Activated naive CD4-positive, alpha-beta T cell treated with anti-CD3 and anti-CD28 coated beads, Interleukin-2, amount 50 U/mL, for 72 hours (primary cell): Measurements from ENCODE around the gene USP47. TPM values are rescaled to one million over a fixed set of nuclear protein-coding genes. Genes with fewer than 3 reads are reported as not detected.

Experiments
- ATAC-seq, 2 donors: fragments of 150-1000 bp; cut with Tn5 transposase; 2 replicates each; pipeline ENCODE4 v1.10.0; 2021; ENCODE audit warnings: mild to moderate bottlenecking in 2 of 2, moderate library complexity in 2 of 2
- DNase-seq, 2 donors: peaks; one replicate each; pipeline ENCODE4 v3.0.0; 2021 to 2022; ENCODE audit warnings: low spot score in 2 of 2
- H3K27ac Mint-ChIP-seq, 2 donors: one replicate each; pipeline ENCODE4 v1.8.0; 2022; ENCODE audit warnings: mild to moderate bottlenecking in 2 of 2, mixed read lengths in 2 of 2
- H3K36me3 Mint-ChIP-seq, 2 donors: one replicate each; pipeline ENCODE4 v1.8.0; 2022; ENCODE audit warnings: mixed read lengths in 2 of 2
- H3K9me3 Mint-ChIP-seq, 2 donors: one replicate each; pipeline ENCODE4 v1.8.0; 2022; ENCODE audit warnings: mixed read lengths in 2 of 2
- total RNA-seq, 2 donors: library from RNA; stranded (reverse); gene quantifications; one replicate each; pipeline ENCODE4 v1.2.3, GENCODE V29; 2022

Gene USP47
- total RNA-seq, 2 donors from 2014 or later = 39.7 to 51.4 TPM

DNA sequence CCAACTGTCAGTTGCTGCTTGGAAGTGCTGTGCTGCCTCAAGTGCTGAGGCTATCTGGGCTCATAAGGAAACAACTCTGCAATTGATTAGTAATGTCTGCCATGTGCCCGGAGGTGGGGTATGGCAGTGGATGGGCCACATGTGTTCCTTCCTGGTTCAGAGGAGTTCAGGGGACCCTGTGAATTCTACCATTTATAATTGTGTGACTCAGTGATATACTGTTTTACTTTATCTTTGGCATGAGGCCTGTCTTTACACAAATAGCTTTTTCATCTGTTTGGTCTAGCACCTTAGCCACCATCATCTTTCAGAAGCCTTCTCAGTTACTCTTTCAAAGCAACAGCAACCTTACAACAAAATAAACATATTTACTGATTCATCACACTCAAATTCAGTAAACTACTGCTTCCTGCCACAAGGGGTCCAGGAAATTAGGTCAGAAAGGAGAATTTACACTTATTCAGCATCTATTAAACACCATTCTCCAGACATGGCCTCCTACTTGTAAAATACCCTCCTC, 145.8 kb downstream of the USP47 start:
- no peaks in the 10 kb centered on the region for H3K36me3 Mint-ChIP-seq
- DNase-seq = no peak
- H3K27ac Mint-ChIP-seq = no peak overlapping the region
- no peak for ATAC-seq
- H3K9me3 Mint-ChIP-seq = no peaks in the 10 kb centered on the region

DNA sequence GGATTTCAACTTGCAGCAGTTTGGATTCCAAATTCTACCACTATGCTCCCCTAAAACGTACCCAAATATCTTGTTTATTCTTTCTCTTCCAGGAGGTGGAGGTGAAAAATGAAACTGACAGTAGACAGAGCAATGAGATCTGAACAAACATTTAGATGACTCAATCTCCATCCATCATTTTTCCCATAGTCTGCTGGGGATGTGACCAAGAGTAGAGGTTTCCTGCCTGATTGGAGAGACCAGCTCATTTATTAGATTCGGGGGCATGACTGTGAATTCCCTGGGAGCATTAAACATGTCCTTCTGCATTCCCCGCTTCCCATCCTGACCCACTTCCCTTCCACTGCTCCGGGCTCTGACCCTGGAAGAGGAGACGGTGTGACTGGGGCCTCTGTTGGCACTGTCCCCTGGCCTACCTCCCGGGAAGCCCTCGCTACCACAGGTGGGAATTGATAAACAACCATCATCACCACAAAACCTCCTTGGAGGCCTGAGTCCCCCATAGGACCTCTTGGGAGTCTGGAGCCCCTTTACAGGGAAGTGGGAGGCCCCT, 146.4 kb downstream of the USP47 start:
- no peak for ATAC-seq
- no peaks in the 10 kb centered on the region for H3K36me3 Mint-ChIP-seq
- no peak overlapping the region for H3K27ac Mint-ChIP-seq
- DNase-seq = no peak
- H3K9me3 Mint-ChIP-seq = no peaks in the 10 kb centered on the region

DNA sequence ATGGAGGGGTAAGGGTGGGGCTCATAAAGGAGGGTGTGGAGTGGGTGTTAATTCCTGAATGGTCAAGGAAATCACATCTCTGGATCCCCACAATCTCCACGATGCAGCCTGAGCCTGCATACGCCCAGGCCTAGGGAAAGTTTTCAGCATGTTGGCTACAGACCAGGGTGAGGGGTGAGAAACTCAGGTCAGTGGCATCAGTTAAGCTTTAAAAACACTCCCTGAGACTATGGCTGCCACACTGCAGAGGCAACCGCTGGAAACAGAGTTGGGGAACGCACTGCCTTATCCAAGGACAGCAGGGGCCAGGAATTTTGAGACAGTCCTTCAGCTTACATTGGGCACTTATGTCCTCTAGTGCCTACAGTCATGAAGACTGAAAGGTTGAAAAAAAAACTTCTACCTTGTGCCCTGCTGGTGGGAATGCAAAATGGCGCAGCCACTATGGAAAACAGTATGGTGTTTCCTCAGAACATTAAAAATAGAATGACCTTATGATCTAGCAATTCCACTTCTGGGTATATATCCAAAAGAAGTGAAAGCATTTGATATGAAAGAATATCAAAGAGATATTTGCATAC, 147.0 kb downstream of the USP47 start:
- ATAC-seq = no peak
- H3K27ac Mint-ChIP-seq = no peak overlapping the region

DNA sequence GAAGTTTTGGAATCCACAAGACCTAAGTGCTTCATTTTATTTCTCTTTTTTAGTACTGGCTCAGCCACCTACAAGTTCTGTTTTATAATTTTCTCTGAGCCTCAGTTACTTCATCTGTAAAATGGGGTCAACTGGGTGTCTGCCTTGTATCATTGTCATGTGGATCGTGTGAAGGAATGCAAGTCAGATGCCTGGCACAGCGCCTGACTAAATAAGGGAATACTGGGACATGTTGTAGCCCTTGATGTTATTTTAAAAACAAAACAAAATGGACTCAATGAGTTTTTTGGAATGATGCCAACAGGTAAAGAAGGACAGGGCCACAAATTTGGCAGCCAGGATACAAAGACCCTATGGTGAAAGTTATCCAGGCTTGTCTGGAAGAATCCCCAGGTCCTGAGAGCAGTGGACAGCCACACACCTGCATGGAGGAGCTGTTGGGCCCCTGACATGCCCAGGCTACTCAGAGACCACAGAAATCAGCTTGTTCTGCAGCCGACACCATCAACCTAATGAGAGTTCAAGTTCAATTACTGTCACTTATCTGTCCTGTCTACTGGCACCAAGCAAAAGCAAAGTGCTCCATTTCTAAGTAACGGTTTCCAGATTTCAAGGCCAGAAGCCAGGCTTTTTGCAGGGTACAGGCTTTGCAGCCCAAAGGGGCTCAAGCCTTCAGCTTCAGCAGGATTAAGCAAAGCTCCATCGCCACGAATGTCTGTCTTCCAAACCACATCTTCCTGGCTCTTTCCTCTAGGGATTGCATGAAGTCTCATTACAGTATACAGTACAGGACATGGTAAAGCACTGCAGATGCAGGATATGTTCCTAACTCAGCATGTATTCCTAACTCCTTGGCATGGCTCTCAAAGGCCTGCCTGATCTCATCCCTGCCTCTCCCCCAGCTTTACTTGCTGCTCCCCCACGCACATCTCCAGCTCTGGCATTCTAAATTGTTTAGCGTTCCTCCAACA, 148.3 kb downstream of the USP47 start:
- DNase-seq (no peak), ATAC-seq (no peak)
- Mint-ChIP-seq H3K36me3 (no peaks in the 10 kb centered on the region), H3K27ac (no peak overlapping the region), H3K9me3 (no peaks in the 10 kb centered on the region)

More for the DNA sequence above, 147.0 kb downstream of the USP47 start:
- no peaks in the 10 kb centered on the region for H3K9me3 Mint-ChIP-seq
- H3K36me3 Mint-ChIP-seq = no peaks in the 10 kb centered on the region
- DNase-seq = no peak

DNA sequence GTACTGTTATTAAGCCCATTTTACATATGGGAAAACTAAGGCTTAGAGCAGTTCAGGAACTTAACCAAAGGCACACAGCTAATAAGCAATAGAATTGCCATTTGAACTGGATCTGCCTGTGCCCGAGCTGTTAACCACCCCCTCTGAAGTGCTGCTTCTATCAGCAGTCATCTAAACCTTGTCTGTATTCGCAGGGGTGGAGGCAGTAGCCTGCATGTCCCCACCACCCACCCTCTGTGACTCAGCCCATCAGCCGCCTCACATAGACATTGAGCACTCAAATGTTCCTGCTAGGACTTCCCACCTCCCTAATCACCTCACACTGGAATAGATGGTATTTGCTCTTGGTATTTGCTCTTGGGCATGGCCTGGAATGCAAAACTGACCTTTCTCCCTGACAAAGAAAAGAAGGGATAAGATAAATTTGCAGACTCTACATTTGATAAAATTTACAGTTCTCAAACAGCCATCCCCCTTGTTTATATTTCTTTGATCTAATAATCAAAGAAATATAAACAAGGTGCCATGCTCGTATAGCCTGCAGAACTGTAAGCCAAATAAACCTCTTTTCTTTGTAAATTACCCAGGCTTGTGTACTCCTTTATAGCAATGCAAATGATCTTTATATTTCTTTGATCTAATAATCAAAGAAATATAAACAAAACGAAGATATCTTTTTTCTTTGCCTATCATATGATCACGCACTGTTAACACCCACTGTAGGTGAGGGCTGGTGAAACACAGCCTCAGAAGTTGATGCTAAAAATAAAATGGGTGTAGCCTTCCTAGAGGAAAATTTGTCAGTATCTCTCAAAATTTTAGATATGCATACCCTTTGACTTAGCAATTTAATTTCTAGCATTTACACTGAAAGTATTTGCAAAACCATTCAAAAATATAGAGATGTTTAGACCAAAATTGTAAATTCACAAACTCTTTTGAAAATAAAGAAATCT, 150.8 kb downstream of the USP47 start:
- H3K36me3 Mint-ChIP-seq = no peaks in the 10 kb centered on the region
- ATAC-seq (no peak), DNase-seq (no peak)
- no peaks in the 10 kb centered on the region for H3K9me3 Mint-ChIP-seq
- H3K27ac Mint-ChIP-seq = no peak overlapping the region

DNA sequence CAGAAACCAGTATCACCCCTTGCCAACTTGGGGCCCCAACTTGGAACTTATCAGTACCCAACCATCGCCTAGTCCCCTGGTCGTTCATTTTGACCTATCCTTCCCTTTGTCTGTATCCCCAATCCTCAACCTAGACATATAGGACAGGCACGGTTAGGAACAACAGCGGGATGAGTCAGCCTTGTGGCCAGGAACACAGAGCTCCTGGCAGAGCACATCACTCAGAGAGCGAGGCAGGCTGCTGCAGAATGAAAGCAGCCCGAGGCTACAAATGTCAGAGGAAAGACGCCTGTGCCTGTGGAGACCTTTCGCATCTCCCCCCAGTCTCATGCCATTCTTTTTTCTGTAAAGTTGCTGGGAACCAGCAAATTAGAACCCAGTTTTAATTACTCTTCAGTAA, 152.1 kb downstream of the USP47 start:
- Mint-ChIP-seq H3K36me3 (no peaks in the 10 kb centered on the region), H3K27ac (no peak overlapping the region), H3K9me3 (no peaks in the 10 kb centered on the region)
- no peak for ATAC-seq
- no peak for DNase-seq

DNA sequence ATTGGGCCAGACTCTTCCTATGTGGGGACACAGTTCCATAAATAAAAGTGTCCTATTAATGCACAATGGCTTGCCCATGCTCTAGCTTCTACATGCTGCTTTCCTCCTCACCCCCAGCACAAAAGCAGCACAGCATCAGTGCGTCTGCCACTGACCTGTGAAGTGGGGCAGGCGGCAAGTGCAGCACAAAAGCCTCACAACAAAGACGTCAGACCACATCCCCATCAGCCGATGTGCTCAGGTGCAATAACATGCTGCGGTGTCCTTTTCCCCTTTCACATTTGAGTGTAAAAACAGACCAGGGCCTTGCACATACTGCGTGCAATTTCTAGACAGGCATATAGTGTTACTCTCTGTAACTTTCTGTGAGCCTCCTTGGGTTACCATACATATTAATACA, 153.8 kb downstream of the USP47 start:
- Mint-ChIP-seq H3K9me3 (no peaks in the 10 kb centered on the region), H3K36me3 (no peaks in the 10 kb centered on the region)
- ATAC-seq = no peak

DNA sequence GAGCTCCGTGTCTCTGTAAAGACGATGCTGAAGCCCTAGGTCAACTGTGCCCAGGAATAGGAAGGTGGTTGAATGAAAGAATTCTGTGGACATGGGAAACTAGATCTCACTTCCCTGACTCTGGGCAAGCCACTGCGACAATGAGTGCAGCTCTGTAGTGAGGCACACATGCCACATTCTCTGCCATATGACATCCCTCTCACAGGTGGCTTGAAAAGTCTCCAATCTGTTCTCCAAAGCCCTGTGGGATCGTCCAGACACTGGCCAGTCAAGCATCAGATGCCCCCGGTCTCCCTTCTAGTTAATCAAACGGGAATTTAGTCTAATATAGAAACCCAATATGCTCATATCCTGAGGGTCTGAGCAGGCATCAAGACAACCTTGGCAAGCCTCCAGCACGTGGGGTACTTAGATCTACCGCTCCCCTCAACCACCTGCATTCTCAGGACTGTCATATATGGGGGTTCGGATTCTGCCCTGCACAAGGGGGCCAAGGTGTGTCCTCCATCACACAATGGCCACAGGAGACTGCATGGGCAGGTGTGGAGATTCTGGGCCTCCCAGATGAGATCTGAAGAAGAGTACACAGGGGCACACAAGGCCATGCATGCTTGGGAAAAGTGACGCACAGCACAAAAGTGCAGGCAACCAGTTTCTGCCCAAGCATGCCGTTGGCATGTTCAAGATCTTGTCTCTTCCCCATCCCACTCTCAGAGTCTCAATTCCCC, 154.7 kb downstream of the USP47 start:
- H3K27ac Mint-ChIP-seq = no peak overlapping the region
- H3K36me3 Mint-ChIP-seq = no peaks in the 10 kb centered on the region
- DNase-seq (no peak), ATAC-seq (no peak)
- H3K9me3 Mint-ChIP-seq = no peaks in the 10 kb centered on the region

More for the DNA sequence above, 153.8 kb downstream of the USP47 start:
- no peak for DNase-seq
- H3K27ac Mint-ChIP-seq = no peak overlapping the region

DNA sequence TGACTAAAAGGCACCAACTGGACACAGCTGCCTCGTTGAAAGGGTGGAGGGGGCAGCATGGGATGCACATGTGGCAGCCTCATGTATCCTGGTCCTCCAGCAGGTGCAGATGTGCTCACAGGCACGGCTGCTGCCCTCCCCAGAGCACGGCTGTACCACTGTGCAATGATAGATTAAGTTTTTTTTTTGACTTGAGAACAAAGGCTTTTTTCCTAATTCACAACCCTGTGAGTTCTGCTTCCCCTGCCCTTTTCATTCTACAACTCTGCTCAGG, 155.2 kb downstream of the USP47 start:
- Mint-ChIP-seq H3K27ac (no peak overlapping the region), H3K9me3 (no peaks in the 10 kb centered on the region), H3K36me3 (no peaks in the 10 kb centered on the region)
- no peak for ATAC-seq
- DNase-seq = no peak

DNA sequence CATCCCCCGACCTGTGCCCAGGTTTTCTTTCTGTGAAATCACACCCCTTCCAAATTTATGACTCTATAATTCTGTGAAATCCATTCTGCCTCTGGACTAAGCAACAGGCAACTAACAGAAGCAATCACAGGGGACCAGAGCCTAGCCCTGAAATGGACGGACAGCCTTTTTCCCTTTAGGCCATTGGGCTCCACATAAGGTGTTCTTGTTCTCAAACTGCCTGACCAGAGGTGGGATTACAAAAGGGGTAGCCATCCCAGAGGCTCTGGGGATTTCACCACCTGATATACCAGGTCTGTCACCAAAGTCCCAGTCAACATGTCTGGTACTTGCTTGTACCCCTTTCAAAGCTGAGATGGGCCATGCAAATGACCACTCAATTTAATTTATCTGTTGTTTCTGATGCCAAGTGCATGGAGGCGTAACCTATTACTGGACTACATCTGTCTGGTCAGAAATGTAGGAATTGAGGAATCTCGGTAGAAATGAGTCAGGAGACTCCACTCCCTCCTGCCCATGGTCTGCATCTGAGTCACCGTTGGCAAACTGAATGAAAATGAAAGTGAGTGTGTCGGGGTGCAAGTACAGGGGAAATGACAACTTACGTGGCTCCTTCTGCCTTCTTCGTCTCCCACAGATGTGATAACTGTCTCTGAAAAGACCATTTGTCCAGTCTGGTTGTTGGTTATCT, 156.5 kb downstream of the USP47 start:
- Mint-ChIP-seq H3K9me3 (no peaks in the 10 kb centered on the region), H3K27ac (peak overlapping the region in 1 of 2 donors; percentile 18), H3K36me3 (no peaks in the 10 kb centered on the region)
- DNase-seq (no peak), ATAC-seq (peak; percentile 50 to 74)

DNA sequence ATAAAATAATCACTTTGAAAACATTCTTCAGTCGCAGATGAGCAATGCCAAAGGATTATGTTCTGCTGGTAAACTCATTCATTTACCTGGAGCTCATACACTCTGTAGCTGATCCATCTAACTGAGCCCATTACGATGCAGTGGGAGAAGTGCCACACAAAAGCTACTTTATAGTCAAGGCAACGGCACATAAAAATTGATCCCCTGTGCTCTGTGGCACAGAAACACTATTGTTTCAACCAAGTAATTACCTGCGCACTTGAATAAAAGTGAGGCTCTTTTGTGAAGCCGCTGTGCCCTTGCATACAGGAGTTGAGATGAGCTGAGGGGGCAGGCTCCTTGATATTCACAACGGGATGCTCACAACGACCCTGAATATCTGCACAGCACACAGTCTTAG, 159.4 kb downstream of the USP47 start:
- Mint-ChIP-seq H3K27ac (no peak overlapping the region), H3K9me3 (no peaks in the 10 kb centered on the region), H3K36me3 (no peaks in the 10 kb centered on the region)
- no peak for ATAC-seq
- no peak for DNase-seq

DNA sequence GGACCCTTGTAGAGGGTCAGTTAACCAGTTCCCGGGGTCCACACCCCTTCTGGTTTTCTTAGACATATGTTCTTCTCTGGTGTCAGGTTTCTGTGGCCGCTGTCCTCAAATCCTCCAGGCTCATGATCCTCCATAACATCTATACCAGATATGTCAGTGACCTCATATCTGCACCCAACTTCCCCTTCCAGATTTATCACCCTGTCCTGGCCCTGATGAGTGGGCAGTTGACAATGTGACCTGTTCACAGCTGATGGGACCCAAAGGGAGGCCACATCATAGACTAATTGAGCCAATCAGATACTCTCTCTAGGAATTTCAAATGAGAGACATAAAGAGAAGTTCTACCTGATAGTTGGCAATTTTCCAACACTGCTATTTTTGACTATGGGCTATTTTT, 161.6 kb downstream of the USP47 start:
- no peak for DNase-seq
- no peak for ATAC-seq
- no peaks in the 10 kb centered on the region for H3K36me3 Mint-ChIP-seq
- H3K9me3 Mint-ChIP-seq = no peaks in the 10 kb centered on the region
- H3K27ac Mint-ChIP-seq = no peak overlapping the region

DNA sequence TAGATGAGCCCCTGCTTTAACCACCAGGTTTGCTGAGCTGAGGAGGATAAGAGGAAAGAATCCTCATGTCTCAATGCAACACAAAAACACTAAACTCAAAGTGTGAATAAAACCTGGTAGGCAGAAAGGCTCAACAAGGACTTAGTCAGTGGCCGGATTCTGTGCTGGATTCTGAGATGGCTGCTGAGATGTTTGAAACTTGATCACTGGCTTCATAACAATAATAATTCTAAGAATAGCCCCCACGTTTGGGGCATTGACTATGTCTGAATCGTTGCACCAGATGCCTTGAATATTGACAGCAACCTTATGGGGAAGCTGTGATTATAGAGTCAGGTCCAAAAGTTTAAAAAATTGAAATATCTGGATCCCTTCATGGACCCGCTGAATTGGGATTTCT, 162.0 kb downstream of the USP47 start:
- Mint-ChIP-seq H3K36me3 (no peaks in the 10 kb centered on the region), H3K27ac (no peak overlapping the region), H3K9me3 (no peaks in the 10 kb centered on the region)
- DNase-seq (no peak), ATAC-seq (no peak)

DNA sequence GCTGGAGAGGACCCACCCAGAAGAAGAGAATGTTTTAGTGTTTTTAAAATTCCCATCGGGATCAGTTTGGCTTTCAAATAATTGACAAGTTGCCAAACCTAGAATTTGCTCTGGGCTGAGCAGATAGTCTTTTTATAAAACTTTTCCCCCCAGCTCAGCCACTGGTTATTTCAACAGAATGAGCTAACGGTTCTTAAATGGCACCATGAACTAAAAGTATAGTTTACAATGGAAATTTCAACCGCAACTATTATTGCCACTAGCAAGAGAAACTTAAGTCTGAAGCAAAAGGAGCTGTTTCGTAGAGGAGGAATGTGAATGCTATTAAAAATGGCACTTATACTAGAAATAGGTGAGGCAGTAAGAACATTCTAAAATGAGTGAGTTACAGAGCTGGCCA, 163.3 kb downstream of the USP47 start:
- no peak for ATAC-seq
- Mint-ChIP-seq H3K36me3 (no peaks in the 10 kb centered on the region), H3K27ac (no peak overlapping the region), H3K9me3 (no peaks in the 10 kb centered on the region)
- no peak for DNase-seq

DNA sequence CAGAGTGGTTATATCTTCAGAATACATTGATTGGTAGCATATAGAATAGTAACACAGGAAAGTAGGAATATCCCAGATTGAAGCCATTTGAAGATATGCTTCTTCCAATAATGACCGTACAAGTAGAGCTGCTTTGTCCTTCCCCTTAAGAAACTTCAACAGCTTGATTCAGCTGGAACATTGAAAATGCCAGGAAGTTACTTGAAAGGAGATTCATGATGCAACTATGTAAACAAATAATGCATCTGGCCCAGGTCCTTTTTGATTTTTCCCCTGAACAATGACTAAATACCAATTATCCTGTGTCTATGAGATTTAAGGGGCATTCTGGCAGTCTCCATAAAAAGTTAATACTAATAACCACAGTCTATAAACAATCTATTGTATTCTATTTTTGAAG, 163.7 kb downstream of the USP47 start:
- Mint-ChIP-seq H3K36me3 (no peaks in the 10 kb centered on the region), H3K27ac (no peak overlapping the region), H3K9me3 (no peaks in the 10 kb centered on the region)
- no peak for ATAC-seq
- DNase-seq = no peak
